Measurements from ENCODE around the gene AIP. TPM values are rescaled to one million over a fixed set of nuclear protein-coding genes. Genes with fewer than 3 reads are reported as not detected.

The AIP gene
- total RNA-seq, 1 experiment from 2014 or later = 35.6 TPM

GRCh38 chr11:67492069-67492727 is 9.4 kb downstream of the AIP start:
- no peaks in the 10 kb centered on the region for H3K27me3 Mint-ChIP-seq (ENCODE audit: low read depth)

More at GRCh38 chr11:67492069-67492727, 9.4 kb downstream of the AIP start:
- Histone ChIP-seq H3K4ac (ENCODE audit: low read depth, low read length) (no peak overlapping the region), H3K56ac (ENCODE audit: insufficient read length, low read depth, low read length) (no peak overlapping the region), H3K27me3 (ENCODE audit: insufficient read depth, low read length) (no peaks in the 10 kb centered on the region), H2BK20ac (ENCODE audit: low read depth, low read length, poor library complexity, severe bottlenecking) (no peak overlapping the region), H3K4me1 (ENCODE audit: insufficient read depth, low read length) (no peaks in the 10 kb centered on the region), H2AK5ac (ENCODE audit: insufficient read length, low read length) (no peak overlapping the region), H3K23ac (ENCODE audit: insufficient read length, low read depth, low read length) (no peak overlapping the region), H3K4me2 (ENCODE audit: insufficient read depth, insufficient read length, low read length) (no peak overlapping the region), H4K91ac (ENCODE audit: insufficient read length, low read depth, low read length) (no peak overlapping the region), H2BK5ac (ENCODE audit: insufficient read length, low read length) (no peak overlapping the region), H3K27ac (ENCODE audit: insufficient read length, low read depth, low read length) (no peak overlapping the region), H3K23me2 (ENCODE audit: insufficient read length, low read depth, low read length, poor library complexity, severe bottlenecking) (no peaks in the 10 kb centered on the region), H3T11ph (ENCODE audit: low read length) (no peak overlapping the region), H3K79me1 (ENCODE audit: insufficient read depth, low read depth, low read length, poor library complexity, severe bottlenecking) (no peaks in the 10 kb centered on the region), H2BK12ac (ENCODE audit: insufficient read length, low read depth, low read length) (no peak overlapping the region), H2BK15ac (ENCODE audit: low read depth, low read length) (no peak overlapping the region), H3K14ac (ENCODE audit: insufficient read depth, low read length) (no peak overlapping the region), H3K9me3 (ENCODE audit: control insufficient read depth, low read depth, low read length) (no peaks in the 10 kb centered on the region), H4K20me1 (ENCODE audit: control insufficient read depth, insufficient read depth, insufficient read length) (no peaks in the 10 kb centered on the region), H4K8ac (replicated peaks; ENCODE audit: insufficient read length, low read depth, low read length) (no peak overlapping the region), H3K9ac (ENCODE audit: extremely low read depth, insufficient read length, low read length) (no peak overlapping the region), H3K18ac (ENCODE audit: insufficient read length, low read depth, low read length) (no peak overlapping the region), H2AFZ (ENCODE audit: low read length) (no peak overlapping the region), H4K5ac (ENCODE audit: insufficient read length, low read depth, low read length) (no peak overlapping the region), H3K79me2 (ENCODE audit: insufficient read depth, low read length) (no peaks in the 10 kb centered on the region), H2BK120ac (ENCODE audit: low read depth, low read length, poor library complexity, severe bottlenecking) (no peak overlapping the region)
- no CpG with 5 or more reads among the region's 19 CpGs for WGBS (ENCODE audit: extremely low coverage, insufficient read length, low lambda C conversion rate)
- DNase-seq = no peak
- peaks cover 4 to 36% (median 20%) of the 10 kb centered on the region in 3 experiments; a peak in 6 of 7 replicates for H3K36me3 Mint-ChIP-seq (ENCODE audit: insufficient read depth in 1 of 3, low read depth in 3 of 3)
- H3K9me3 Mint-ChIP-seq = no peaks in the 10 kb centered on the region
- no peak overlapping the region for H3K27ac Mint-ChIP-seq
- H3K4me1 Mint-ChIP-seq = no peaks in the 10 kb centered on the region
- no peak overlapping the region for H3K4me3 Mint-ChIP-seq
- TF ChIP-seq CTCF (conservative IDR thresholded peaks at IDR 0.05) = no peak

All from H9 (cell line).